ENCODE measurements around the gene KCNE4. TPM values are rescaled to one million over a fixed set of nuclear protein-coding genes. Genes with fewer than 3 reads are reported as not detected.

Gene KCNE4
- total RNA-seq, 2 experiments from 2014 or later: not detected

GRCh38 chr2:223056701-223057418 lies 4.9 kb downstream of the KCNE4 start:
- no peaks in the 10 kb centered on the region for H3K4me1 Mint-ChIP-seq
- no peak for DNase-seq
- H3K27ac Mint-ChIP-seq: no peak overlapping the region
- H3K9me3 Mint-ChIP-seq: no peaks in the 10 kb centered on the region
- H3K27me3 Mint-ChIP-seq: peaks cover 1% of the 10 kb centered on the region
- POLR2A ChIA-PET: no interaction called here
- no peak for ATAC-seq (ENCODE audit: low read depth)
- H3K36me3 Mint-ChIP-seq: no peaks in the 10 kb centered on the region
- H3K4me3 Mint-ChIP-seq: no peak overlapping the region

GRCh38 chr2:223057569-223057968 lies 5.6 kb downstream of the KCNE4 start:
- no peak overlapping the region for H3K27ac Mint-ChIP-seq
- no peak for ATAC-seq (ENCODE audit: low read depth)
- no peak for DNase-seq
- POLR2A ChIA-PET: no interaction called here
- H3K9me3 Mint-ChIP-seq: no peaks in the 10 kb centered on the region
- H3K27me3 Mint-ChIP-seq: no peaks in the 10 kb centered on the region
- no peak overlapping the region for H3K4me3 Mint-ChIP-seq
- H3K4me1 Mint-ChIP-seq: no peaks in the 10 kb centered on the region
- no peaks in the 10 kb centered on the region for H3K36me3 Mint-ChIP-seq

GRCh38 chr2:223058952-223059716 lies 7.1 kb downstream of the KCNE4 start:
- POLR2A ChIA-PET: no interaction called here
- no peaks in the 10 kb centered on the region for H3K9me3 Mint-ChIP-seq
- DNase-seq: no peak
- no peaks in the 10 kb centered on the region for H3K27me3 Mint-ChIP-seq
- H3K27ac Mint-ChIP-seq: no peak overlapping the region
- ATAC-seq (ENCODE audit: low read depth): no peak
- no peaks in the 10 kb centered on the region for H3K4me1 Mint-ChIP-seq
- H3K36me3 Mint-ChIP-seq: no peaks in the 10 kb centered on the region
- no peak overlapping the region for H3K4me3 Mint-ChIP-seq

GRCh38 chr2:223060201-223060825 lies 8.3 kb downstream of the KCNE4 start:
- no peak for ATAC-seq (ENCODE audit: low read depth)
- POLR2A ChIA-PET: no interaction called here
- Mint-ChIP-seq H3K9me3 (no peaks in the 10 kb centered on the region), H3K36me3 (no peaks in the 10 kb centered on the region), H3K4me3 (no peak overlapping the region), H3K4me1 (no peaks in the 10 kb centered on the region), H3K27ac (no peak overlapping the region), H3K27me3 (no peaks in the 10 kb centered on the region)
- DNase-seq: no peak

DNA sequence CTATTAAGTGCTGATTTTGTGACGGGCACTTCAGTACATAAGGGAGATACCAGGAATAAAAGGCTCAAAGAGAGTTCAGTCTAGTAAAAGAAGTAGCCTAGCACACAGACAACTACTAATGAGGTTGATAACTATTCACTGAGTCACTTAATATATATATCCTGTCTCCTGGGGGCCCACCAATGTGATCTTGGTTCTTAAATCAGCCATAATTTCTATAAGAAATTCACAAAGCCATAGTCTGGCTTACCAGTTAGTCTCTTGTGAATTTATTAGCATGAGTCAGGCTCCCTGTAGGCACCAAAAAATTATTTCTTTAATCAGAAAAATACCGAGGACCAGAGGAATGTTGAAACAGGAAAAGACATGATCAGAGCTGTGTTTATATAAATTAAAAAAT lies 10.4 kb downstream of the KCNE4 start:
- Mint-ChIP-seq H3K27me3 (peaks cover 4% of the 10 kb centered on the region), H3K4me3 (no peak overlapping the region), H3K36me3 (no peaks in the 10 kb centered on the region), H3K4me1 (no peaks in the 10 kb centered on the region), H3K9me3 (no peaks in the 10 kb centered on the region), H3K27ac (no peak overlapping the region)
- ATAC-seq (ENCODE audit: low read depth) (no peak), DNase-seq (no peak)
- POLR2A ChIA-PET: no interaction called here

DNA sequence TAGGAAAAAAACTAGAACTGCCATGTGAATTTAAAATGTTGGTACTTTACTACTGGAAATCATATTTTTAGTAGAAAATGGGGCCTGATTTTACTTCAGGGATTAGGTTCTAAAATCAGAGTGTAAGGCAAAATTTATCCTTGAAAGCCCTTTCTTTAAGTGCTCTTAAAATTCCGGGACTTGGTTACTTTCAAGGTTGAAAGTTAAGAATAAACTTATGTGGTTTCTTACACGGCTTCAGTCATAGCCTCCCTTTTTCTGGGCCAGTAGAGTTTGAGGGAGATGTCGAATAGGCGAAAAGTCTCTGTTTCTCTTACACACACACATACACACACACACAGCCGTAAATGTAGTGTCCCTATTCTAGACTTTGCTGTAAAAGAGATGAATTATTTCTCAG lies 13.1 kb downstream of the KCNE4 start:
- H3K27me3 Mint-ChIP-seq: peaks cover 6% of the 10 kb centered on the region
- DNase-seq (no peak), ATAC-seq (ENCODE audit: low read depth) (no peak)
- no peaks in the 10 kb centered on the region for H3K9me3 Mint-ChIP-seq
- no peaks in the 10 kb centered on the region for H3K36me3 Mint-ChIP-seq
- H3K4me1 Mint-ChIP-seq: no peaks in the 10 kb centered on the region
- H3K4me3 Mint-ChIP-seq: no peak overlapping the region
- POLR2A ChIA-PET: no interaction called here
- H3K27ac Mint-ChIP-seq: no peak overlapping the region

DNA sequence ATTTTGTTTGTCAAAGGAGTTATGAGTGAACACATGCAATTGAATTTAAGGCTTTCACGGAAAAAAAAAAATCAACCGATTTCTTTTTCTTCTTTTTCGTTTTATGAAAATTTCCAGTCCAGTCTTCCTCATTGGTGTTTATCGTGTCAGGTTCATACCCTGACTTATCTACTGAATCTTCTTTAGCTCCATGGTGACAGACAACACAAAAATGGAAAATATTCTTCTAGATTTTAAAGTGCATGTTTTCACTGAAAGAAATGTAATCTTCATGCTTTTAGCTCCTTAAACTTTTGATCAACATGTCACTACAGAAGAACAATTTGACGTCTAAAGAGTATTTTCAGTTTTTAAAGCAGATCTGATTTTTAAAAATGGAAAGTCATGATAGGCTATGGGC lies 14.7 kb downstream of the KCNE4 start:
- DNase-seq (no peak), ATAC-seq (ENCODE audit: low read depth) (no peak)
- POLR2A ChIA-PET: no interaction called here
- Mint-ChIP-seq H3K9me3 (no peaks in the 10 kb centered on the region), H3K4me1 (no peaks in the 10 kb centered on the region), H3K27ac (no peak overlapping the region), H3K4me3 (no peak overlapping the region), H3K36me3 (no peaks in the 10 kb centered on the region), H3K27me3 (peaks cover 6% of the 10 kb centered on the region)

DNA sequence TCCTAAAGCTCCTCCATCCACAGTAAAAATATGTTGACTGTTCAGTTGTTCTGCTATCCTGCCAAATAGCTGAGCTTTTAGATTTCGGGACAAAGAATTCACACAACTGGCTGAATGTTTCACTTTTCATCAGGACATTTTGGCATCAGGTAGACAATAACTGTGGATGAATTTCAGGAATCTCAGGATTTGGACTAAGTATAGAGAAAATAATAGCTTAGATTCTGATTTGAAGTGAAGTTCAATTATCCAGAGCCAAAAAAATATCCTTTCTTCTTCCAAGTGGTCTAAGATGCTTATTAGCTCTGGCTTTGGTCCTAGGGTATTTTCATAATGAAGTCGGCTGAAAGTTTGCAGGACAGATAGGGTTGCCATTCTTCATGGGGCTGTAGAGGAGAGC lies 16.1 kb downstream of the KCNE4 start:
- POLR2A ChIA-PET: no interaction called here
- no peak for ATAC-seq (ENCODE audit: low read depth)
- Mint-ChIP-seq H3K27ac (no peak overlapping the region), H3K4me3 (no peak overlapping the region), H3K27me3 (peaks cover 9% of the 10 kb centered on the region), H3K9me3 (no peaks in the 10 kb centered on the region), H3K36me3 (no peaks in the 10 kb centered on the region), H3K4me1 (no peaks in the 10 kb centered on the region)
- DNase-seq: no peak

DNA sequence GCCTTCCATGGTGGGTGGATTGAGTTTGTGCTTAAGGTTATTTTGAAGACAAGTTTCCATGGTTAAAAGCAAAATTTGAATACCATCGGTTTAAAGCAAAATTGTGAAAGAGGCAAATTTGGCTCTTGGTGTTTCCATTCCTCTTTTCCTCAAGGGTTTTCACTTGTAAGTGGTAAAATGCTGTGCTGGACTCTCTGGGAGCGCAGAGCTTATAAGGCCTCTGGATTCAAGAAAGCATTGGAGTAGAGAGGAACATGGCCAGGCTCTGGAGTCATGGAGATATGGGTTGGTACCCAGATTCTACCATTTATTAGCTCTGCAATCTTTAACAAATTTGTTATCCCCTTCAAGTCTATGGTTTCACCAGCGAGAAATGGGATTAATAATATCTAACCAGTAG lies 17.5 kb downstream of the KCNE4 start:
- H3K9me3 Mint-ChIP-seq: no peaks in the 10 kb centered on the region
- no peaks in the 10 kb centered on the region for H3K4me1 Mint-ChIP-seq
- ATAC-seq (ENCODE audit: low read depth): no peak
- no peak overlapping the region for H3K4me3 Mint-ChIP-seq
- POLR2A ChIA-PET: no interaction called here
- H3K36me3 Mint-ChIP-seq: no peaks in the 10 kb centered on the region
- H3K27me3 Mint-ChIP-seq: peaks cover 9% of the 10 kb centered on the region
- no peak overlapping the region for H3K27ac Mint-ChIP-seq
- no peak for DNase-seq

GRCh38 chr2:223069988-223070387 lies 18.0 kb downstream of the KCNE4 start:
- Mint-ChIP-seq H3K27me3 (peaks cover 9% of the 10 kb centered on the region), H3K4me3 (no peak overlapping the region)
- POLR2A ChIA-PET: no interaction called here

DNA sequence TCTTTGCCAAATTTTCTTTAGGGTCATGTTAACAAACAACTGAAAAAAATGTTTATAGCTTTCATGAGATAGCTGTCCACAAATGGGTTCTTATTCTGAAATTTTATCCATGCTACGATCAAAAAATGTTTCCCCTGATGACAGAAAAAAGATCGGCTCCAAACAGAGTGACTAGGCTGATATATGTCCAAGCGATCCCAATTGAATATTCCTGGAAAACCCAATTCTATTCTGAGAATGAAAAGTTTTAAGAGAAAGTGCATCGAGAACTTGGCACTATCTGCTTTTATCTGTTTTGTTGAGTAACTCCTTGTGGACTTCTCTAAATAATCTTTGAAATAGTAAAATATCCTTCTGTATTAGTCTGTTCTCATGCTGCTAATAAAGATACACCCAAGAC lies 19.1 kb downstream of the KCNE4 start:
- Mint-ChIP-seq H3K4me1 (no peaks in the 10 kb centered on the region), H3K9me3 (no peaks in the 10 kb centered on the region), H3K27me3 (peaks cover 6% of the 10 kb centered on the region), H3K27ac (no peak overlapping the region), H3K4me3 (no peak overlapping the region), H3K36me3 (no peaks in the 10 kb centered on the region)
- POLR2A ChIA-PET: interaction anchor here (0.6 kb wide), 1 partner anchor 20 kb away, joined by 3 read pairs; no protein-coding TSS in a partner anchor
- no peak for DNase-seq
- no peak for ATAC-seq (ENCODE audit: low read depth)

More at GRCh38 chr2:223069988-223070387, 18.0 kb downstream of the KCNE4 start:
- DNase-seq (no peak), ATAC-seq (ENCODE audit: low read depth) (no peak)
- Mint-ChIP-seq H3K36me3 (no peaks in the 10 kb centered on the region), H3K4me1 (no peaks in the 10 kb centered on the region), H3K9me3 (no peaks in the 10 kb centered on the region), H3K27ac (no peak overlapping the region)

DNA sequence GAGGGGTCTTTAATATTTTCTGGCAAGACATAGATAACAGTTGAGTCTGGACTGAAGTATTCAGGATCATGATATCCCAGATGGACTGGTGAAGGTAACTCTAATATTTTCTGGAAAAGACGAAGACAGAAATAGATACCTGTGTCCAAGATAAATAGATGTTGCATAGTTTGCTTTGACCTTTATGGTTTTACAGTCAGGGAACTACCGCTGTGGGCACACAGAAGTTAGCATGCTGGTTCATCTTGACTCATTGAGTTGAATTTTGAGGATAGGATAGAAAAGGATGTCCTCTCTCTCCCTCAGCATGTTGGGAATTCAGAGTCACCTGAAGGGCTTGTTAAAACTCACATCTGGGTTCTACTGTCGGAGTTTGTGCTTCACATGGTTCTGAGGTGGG lies 20.8 kb downstream of the KCNE4 start:
- no peak overlapping the region for H3K27ac Mint-ChIP-seq
- POLR2A ChIA-PET: no interaction called here
- no peak for DNase-seq
- H3K4me3 Mint-ChIP-seq: no peak overlapping the region
- no peaks in the 10 kb centered on the region for H3K4me1 Mint-ChIP-seq
- no peak for ATAC-seq (ENCODE audit: low read depth)
- H3K36me3 Mint-ChIP-seq: no peaks in the 10 kb centered on the region
- H3K9me3 Mint-ChIP-seq: no peaks in the 10 kb centered on the region
- H3K27me3 Mint-ChIP-seq: peaks cover 3% of the 10 kb centered on the region

DNA sequence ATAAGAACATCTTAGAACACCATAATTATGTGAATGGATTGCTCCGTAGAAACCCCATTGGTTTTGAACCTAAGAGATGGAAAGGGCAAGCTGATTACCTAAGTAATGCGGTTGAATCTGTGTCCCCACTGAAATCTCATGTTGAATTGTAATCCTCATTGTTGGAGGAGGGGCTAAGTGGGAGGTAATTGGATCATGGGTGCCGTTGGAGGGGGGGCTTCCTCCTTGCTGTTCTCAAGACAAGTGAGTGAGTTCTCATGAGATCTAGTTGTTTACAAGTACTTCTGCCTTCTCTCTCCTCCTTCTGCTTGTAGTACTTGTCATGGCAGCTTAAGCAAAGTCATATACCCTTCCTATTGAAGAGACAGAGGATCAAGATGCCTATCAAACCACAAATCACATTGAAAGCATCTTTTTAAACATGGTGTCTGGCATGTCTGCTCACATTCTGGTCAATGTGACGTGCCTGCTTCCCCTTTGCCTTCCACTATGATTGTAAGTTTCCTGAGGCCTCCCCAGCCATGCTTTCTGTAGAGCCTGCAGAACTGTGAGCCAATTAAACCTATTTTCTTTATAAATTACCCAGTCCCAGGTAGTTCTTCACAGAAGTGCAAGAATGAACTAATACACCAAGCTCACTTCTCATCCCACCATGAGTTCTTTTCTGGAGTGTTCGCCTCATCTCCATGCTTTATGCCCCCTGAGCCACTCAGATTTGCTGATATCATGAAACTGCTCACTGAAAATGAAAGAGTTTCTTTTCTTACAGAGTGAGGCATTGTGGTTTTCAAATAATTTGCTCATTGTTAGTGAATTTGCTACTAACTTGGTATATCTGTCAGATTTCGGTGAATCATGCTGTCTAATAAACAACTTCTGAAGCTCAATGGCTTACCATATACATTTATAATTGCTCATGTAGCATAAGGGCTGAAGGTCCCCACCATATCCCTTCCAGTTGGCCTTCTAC lies 23.6 kb downstream of the KCNE4 start:
- H3K4me1 Mint-ChIP-seq: no peaks in the 10 kb centered on the region
- H3K9me3 Mint-ChIP-seq: no peaks in the 10 kb centered on the region
- H3K4me3 Mint-ChIP-seq: no peak overlapping the region
- H3K27me3 Mint-ChIP-seq: peaks cover 4% of the 10 kb centered on the region
- ATAC-seq (ENCODE audit: low read depth) (no peak), DNase-seq (no peak)
- H3K36me3 Mint-ChIP-seq: no peaks in the 10 kb centered on the region
- H3K27ac Mint-ChIP-seq: no peak overlapping the region
- POLR2A ChIA-PET: no interaction called here

All from activated naive CD8-positive, alpha-beta T cell treated with anti-CD3 and anti-CD28 coated beads, Interleukin-2, amount 10 ng/mL, durations not matched to agents 7 days and 5 days (primary cell).